ENCODE results near the gene NIM1K.
"Not testable (repeated sequence)": the region's sequence is repeated elsewhere in the genome, so short reads cannot be mapped to it uniquely, and the experiment has no call there.

NIM1K gene

GRCh38 chr5:43192558-43193180 lies 644 bp downstream of the NIM1K start:
- DNase-seq: no peak

- peak; percentile 21 for DNase-seq
Measured at GRCh38 chr5:43193181-43193893, 1.3 kb downstream of the NIM1K start.

GRCh38 chr5:43193894-43194265 lies 1.9 kb downstream of the NIM1K start:
- DNase-seq: no peak

GRCh38 chr5:43195670-43196265 lies 3.7 kb downstream of the NIM1K start:
- DNase-seq: no peak

- DNase-seq: no peak
Measured at GRCh38 chr5:43197535-43197934, 5.5 kb downstream of the NIM1K start.

- DNase-seq: not testable (repeated sequence)
Measured at GRCh38 chr5:43201442-43201841, 9.4 kb downstream of the NIM1K start.

GRCh38 chr5:43202380-43202779 lies 10.4 kb downstream of the NIM1K start:
- no peak for DNase-seq

- DNase-seq: no peak
Measured at GRCh38 chr5:43203373-43203772, 11.3 kb downstream of the NIM1K start.

- no peak for DNase-seq
Measured at GRCh38 chr5:43204958-43205357, 12.9 kb downstream of the NIM1K start.

- no peak for DNase-seq
Measured at GRCh38 chr5:43207601-43208000, 15.6 kb downstream of the NIM1K start.

- DNase-seq: no peak
Measured at GRCh38 chr5:43208658-43209057, 16.6 kb downstream of the NIM1K start.

GRCh38 chr5:43209060-43209459 lies 17.0 kb downstream of the NIM1K start:
- no peak for DNase-seq

- no peak for DNase-seq
Measured at GRCh38 chr5:43209833-43210232, 17.8 kb downstream of the NIM1K start.

- no peak for DNase-seq
Measured at GRCh38 chr5:43210570-43210969, 18.5 kb downstream of the NIM1K start.

GRCh38 chr5:43213951-43214350 lies 21.9 kb downstream of the NIM1K start:
- DNase-seq: no peak

- DNase-seq: no peak
Measured at GRCh38 chr5:43215073-43215631, 23.1 kb downstream of the NIM1K start.

- no peak for DNase-seq
Measured at GRCh38 chr5:43216941-43217340, 24.9 kb downstream of the NIM1K start.

- no peak for DNase-seq
Measured at GRCh38 chr5:43219120-43219519, 27.1 kb downstream of the NIM1K start.

- no peak for DNase-seq
Measured at GRCh38 chr5:43221502-43221901, 29.5 kb downstream of the NIM1K start.

- no peak for DNase-seq
Measured at GRCh38 chr5:43225649-43226245, 33.7 kb downstream of the NIM1K start.

- no peak for DNase-seq
Measured at GRCh38 chr5:43227655-43228054, 35.6 kb downstream of the NIM1K start.

GRCh38 chr5:43230707-43231106 lies 38.7 kb downstream of the NIM1K start:
- DNase-seq: no peak

- DNase-seq: no peak
Measured at GRCh38 chr5:43231977-43232376, 40.0 kb downstream of the NIM1K start.

Measured in SHP77 treated with DMSO at 0.1 percent for 48 hours (cell line).